Nucleus accumbens (tissue), 56 donors: ENCODE measurements around the gene HMGB3.

Experiments
- DNase-seq, 56 donors: peaks; one replicate each; lab custom pipeline; 2025; lab: John Stamatoyannopoulos, UW

Gene HMGB3

DNA sequence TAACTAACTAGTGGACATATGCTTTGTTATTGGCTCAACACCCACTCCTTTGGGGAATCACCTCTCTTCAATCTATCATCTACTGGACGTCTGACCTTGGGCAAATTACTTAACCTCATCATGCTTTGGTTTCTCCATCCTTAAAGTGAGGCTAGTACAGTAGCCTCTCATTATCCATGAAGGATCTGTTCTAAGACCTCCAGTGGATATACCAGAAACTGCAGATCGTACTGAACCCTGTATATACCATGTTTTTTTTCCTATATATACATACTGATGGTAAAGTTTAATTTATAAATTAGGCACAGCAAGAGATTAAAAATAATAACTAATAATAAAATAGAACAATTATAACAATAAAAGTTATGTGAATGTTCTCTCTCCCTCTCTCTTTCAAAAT lies 56.2 kb downstream of the HMGB3 start:
- DNase-seq, result no peak
